Kidney glomerular epithelial cell (primary cell): ENCODE results near the gene CHD6.

ENCODE experiments used
- DNase-seq: peaks from one replicate; lab custom pipeline; 2025; lab: John Stamatoyannopoulos, UW

CHD6 gene

GRCh38 chr20:41621421-41621820 lies 3.2 kb upstream of the CHD6 start:
- DNase-seq, result no peak

GRCh38 chr20:41619360-41620100 lies 1.4 kb upstream of the CHD6 start:
- DNase-seq, result no peak

DNA sequence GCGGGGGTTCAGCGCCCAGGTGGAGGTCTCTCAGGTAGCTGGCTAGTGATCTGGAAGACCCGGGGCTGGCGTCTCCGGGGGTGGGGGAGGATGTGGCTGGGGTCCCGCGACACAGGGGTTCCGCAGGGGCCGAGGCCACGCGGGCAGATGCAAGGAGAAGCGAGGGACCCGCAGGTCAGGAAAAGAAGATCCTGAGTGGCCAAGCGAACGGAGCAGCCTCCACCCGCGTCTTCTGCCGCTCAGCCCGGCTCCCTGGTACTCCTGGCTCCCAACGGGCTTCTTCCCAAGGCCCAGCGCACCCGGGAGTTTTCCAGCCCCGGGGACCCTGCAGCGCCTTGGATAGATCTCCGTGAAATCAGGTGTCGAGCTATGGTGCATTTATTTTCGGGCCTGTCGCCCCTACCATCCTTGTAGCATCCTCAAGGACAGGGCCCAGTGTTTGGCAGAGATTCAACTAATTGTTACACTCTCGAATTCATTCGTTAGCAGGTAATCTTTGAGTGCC lies 682 bp upstream of the CHD6 start:
- peak; percentile 6 for DNase-seq

- peak; percentile 43 for DNase-seq
Measured at GRCh38 chr20:41617059-41617901, 897 bp downstream of the CHD6 start.

- no peak for DNase-seq
Measured at GRCh38 chr20:41616228-41616627, 1.9 kb downstream of the CHD6 start.

- DNase-seq, result no peak
Measured at GRCh38 chr20:41615676-41616075, 2.5 kb downstream of the CHD6 start.

- DNase-seq, result no peak
Measured at GRCh38 chr20:41615110-41615509, 3.1 kb downstream of the CHD6 start.

DNA sequence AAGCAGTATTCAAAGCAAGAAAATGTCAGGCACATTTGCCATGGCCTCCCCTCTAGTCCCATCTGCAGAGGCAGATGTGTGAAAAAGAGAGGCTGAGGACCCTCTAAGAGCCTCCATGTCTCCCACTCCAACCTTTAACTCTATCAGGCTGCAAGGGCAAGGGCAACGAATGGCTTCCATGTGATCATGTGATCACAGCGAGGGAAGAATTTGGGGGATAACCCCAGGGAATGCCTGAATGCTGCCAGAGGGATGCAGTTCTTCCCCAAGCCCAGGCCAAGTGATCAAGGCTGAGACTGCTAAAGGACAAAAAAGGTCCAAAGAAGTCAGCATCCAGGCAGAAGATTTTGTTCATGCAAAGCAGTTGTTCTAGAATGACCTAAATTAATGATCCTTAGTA lies 4.9 kb downstream of the CHD6 start:
- no peak for DNase-seq

- DNase-seq, result no peak
Measured at GRCh38 chr20:41609474-41609873, 8.7 kb downstream of the CHD6 start.

- DNase-seq, result no peak
Measured at GRCh38 chr20:41608606-41609005, 9.6 kb downstream of the CHD6 start.

DNA sequence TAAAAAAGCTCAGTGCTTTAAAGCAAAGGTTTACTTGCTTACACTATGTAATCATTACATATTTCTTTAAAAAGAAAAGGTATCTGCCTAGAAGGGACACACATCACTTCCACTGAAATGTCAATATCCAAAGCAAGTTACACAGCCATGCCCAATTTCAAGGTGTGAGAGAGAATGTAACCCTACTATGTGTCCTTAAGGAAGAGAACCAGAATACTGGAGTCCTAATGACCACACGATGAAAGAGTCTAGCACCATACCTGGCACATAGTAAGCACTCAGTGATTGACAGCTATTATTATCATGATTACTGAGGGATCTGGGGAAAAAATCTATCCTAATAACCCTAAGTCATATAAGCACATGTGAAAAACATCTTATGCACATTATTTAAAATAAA lies 10.4 kb downstream of the CHD6 start:
- DNase-seq, result no peak

DNA sequence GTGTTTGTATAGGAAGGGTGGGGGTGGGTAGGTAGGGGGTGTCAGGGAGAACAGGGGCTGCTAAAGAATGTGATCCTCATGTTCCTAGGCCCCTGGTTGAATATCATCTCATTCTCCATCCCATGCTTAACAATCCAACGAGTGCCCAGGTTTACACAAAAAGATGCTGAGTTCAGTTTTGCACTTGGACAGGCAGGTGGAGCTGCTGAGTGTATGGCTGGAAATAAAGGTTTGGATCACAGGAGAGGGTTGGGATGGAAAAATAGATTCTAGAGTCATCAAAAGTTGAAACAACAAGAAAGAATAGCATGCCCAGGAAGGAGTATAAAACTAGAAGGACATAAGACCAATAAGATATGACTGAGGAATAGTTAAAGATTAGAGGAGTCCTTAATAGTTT lies 14.2 kb downstream of the CHD6 start:
- DNase-seq, result no peak

DNA sequence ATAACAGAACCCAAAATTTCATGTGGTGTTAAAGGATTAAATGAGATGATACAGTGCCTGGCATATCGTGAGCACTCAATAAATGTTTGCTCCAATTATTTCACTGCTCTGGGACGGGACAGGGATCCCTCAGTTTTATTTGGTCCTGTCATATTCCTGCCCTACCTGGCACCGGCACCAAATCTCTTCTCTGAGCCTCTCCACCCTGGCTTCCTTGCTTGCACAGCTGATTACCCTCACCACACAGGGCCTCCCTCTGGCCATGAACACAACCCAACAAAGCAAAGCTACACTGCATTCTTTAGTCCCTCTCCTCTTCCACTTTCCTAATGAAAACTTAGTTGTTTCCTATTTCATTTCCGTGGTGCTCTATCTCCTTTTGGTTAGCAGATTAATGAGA lies 16.4 kb downstream of the CHD6 start:
- no peak for DNase-seq

GRCh38 chr20:41600926-41601631 lies 17.1 kb downstream of the CHD6 start:
- no peak for DNase-seq

- no peak for DNase-seq
Measured at GRCh38 chr20:41599699-41600104, 18.5 kb downstream of the CHD6 start.

DNA sequence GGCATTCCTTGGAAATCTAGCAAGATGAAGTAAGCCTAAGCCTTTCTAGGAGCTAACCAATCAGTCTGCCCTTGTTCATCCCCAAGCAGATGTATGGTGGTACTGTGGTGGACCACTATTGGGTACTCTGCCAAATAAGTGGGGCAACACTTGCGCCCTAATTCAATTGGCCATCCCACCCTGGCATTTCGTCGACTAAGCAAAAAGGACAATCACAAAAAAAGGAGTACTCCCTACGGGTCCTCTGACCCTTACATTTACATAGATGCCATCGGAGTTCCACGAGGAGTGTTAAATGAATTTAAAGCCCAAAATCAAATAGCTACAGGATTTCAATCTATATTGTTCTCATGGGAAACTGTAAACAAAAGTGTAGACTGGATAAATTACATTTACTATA lies 19.5 kb downstream of the CHD6 start:
- no peak for DNase-seq

GRCh38 chr20:41594514-41595322 lies 23.5 kb downstream of the CHD6 start:
- no peak for DNase-seq

- no peak for DNase-seq
Measured at GRCh38 chr20:41592516-41593216, 25.5 kb downstream of the CHD6 start.

DNA sequence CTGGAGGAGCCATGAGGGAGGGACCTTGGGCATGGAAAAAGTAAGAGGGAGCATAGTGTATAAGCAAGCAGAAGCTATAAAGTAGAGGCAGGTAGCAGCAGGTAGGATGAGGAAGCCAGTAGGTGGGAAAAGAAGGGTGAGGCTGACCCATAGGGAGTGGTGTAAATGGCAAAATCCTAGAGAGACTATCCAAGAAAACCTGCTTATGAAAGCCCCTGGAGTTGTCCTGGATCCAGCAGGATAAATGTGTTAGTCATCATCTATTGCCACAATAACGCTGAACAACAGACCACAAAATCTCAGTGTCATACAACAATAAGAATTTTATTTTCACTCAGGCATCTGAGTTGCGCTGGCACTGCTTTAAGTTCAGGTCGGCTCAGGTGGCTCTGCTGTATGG lies 30.2 kb downstream of the CHD6 start:
- no peak for DNase-seq

DNA sequence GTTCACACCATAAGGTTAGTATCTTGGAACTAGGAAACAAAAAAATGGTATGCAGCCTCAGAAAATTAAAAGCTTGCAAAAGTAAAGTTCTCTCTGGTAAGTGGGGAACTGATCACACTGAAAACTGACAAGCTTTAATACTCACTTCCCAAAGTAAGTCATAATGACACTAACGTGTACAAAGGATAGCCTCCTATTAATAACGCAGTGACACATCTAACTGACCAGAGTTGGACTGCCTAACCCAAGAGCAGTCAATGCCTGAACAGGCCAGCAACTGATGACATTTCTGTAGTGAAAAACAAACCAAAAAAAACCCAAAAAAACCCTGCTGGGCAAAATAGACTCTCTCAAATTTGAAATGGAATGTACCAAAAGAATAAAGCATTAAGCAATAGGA lies 30.7 kb downstream of the CHD6 start:
- DNase-seq, result no peak

GRCh38 chr20:41586772-41587171 lies 31.4 kb downstream of the CHD6 start:
- DNase-seq, result no peak
